NCI-H2196 (cell line): Measurements from ENCODE around the gene DNASE1L2.
"Not testable (repeated sequence)": the region's sequence is repeated elsewhere in the genome, so short reads cannot be mapped to it uniquely, and the experiment has no call there.

Experiments used
- DNase-seq: peaks from one replicate; lab custom pipeline; 2025; ENCODE audit not compliant: unreplicated experiment; lab: John Stamatoyannopoulos, UW

Gene DNASE1L2

DNA sequence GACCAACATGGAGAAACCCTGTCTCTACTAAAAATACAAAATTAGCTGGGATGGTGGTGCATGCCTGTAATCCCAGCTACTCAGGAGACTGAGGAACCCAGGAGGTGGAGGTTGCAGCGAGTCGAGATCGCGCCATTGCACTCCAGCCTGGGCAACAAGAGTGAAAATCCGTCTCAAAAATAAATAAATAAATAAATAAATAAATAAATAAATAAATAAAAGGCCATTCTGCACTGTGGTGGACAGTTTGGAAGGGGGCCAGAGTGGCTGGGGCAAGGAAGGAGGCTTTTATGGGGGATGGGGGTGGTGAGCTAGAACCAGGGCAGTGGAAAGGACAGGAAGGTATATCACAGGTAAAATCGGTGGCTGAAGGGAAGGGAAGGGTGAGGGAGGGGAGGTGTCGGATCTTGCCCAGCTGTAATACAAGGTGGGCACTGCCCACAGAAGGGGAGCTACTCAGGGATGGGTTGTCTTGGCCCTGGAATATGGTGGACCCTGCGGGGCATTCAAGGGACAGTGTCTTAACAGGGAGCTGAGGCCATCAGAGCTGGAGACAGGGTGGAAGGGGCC lies 33.0 kb upstream of the DNASE1L2 start:
- not testable (repeated sequence) for DNase-seq

DNA sequence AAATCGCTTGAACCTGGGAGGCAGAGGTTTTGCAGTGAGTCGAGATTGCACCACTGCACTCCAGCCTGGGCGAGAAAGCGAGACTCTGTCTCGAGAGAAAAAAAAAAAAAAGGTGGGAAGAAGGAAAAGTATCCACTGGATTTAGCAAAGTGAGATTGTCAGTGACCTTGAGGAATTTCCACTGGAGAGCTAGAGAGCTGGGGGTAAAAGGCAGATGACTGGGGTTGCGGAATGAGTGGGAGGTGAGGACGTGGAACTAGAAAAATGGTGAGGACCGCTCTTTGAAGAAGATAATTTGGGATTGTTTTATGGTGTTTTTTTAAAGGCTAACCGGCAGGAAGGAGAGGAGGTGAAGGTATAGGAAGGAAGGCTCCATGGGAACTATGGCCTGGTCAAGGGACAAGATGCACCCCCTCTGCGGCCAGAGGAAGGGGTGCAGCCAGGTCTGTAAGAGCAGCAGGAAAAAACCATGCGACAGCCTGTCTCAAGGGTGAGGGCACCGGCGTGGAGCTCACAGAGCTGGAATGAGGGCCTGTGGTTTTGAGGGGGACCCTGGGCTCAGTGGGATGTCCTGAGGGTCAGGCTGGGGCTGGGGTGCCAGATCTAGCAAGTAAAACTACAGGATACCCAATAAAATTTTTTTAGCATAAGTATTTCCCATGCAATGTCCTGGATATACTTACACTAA lies 31.7 kb upstream of the DNASE1L2 start:
- no peak for DNase-seq

DNA sequence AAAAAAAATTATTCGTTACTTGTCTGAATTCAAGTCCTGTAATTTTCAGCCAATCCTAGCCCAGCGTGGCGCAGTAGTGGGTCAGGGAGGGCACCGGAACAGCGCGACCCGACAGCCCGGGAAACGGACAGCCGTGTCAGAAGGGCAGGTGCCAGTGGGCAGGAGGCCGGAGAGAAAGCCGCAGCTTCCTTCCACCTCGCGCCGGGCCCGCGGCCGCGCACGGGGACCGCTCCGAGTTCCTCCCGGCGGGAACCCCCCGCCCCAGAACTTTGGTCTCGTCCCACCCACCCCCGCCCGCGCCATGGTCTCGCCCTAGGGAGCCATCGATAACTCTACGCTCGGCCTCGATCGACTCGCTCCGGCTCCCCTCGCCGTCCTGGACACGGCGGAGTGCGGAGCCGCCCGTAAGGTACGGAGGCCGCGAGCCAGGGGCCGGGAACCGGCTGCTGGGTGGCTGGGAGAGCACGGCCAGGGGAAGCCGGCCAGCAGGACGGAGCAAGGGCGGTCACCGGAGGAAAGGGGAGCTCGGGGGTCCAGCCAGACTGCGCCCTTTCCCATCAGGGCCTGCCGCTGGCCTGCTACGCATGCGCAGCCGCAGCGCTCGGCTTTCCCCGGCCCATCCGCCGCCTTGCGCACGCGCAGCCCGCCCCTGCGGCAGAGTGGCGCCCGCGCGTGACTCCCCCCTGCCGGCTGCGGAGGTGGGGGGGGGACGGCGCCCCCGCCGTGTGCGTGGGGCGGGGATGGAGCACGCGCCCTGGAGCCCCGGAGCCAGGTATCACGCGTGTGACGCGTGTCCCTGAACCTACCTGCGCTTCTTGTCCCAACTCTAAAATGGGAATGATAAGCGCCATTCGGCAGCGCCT lies 30.9 kb upstream of the DNASE1L2 start, which contains the start of gene MLST8:
TSS of gene MLST8 (plus strand) at position 351 of the 863 bp plus-strand sequence. CDS start 632 bp downstream, outside the sequence.
- peak; percentile 85 for DNase-seq

DNA sequence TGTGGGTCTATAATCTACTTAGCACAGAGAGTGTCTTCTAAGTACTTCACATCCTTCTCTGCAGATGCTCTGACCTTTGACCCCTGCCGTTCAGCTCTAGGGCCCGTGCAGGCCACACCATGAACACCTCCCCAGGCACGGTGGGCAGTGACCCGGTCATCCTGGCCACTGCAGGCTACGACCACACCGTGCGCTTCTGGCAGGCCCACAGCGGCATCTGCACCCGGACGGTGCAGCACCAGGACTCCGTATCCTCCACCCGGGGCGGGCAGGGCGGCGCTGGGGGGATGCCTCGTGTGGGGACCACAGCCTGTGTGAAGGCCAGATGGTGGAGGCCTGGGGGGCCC lies 30.3 kb upstream of the DNASE1L2 start:
- no peak for DNase-seq

DNA sequence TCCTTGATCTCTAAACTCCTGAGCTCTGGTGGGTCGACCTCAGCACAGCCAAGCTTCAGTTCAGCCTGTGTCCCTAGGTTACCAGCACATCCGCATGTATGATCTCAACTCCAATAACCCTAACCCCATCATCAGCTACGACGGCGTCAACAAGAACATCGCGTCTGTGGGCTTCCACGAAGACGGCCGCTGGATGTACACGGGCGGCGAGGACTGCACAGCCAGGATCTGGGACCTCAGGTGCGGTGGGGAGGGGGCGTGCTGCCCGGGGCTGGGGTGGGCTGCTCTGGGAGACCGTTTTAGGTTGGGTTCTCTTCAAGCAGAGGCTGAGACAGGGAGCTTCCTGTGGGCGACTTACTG lies 29.8 kb upstream of the DNASE1L2 start:
- DNase-seq, result no peak

DNA sequence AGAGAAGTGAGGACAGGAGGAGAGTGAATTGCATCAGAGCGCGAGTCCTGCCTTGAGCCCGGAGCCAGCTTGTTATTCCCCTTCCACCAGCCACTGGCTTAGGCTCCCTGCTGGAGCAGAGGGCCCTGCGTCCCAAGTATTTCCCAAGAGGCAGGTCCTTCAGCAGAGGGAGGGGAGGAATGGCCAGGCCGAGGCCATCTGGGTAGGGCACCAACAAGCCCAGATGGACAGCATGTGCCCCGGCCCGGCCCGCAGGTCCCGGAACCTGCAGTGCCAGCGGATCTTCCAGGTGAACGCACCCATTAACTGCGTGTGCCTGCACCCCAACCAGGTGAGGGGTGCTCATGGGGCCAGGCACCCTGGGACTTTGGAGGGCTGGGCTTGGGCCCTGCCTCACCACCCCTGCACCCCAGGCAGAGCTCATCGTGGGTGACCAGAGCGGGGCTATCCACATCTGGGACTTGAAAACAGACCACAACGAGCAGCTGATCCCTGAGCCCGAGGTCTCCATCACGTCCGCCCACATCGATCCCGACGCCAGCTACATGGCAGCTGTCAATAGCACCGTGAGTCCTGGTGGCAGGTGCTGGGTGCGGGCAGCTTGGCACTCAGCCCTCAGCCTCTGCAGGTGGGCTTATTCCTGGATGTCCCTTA lies 29.3 kb upstream of the DNASE1L2 start:
- no peak for DNase-seq

DNA sequence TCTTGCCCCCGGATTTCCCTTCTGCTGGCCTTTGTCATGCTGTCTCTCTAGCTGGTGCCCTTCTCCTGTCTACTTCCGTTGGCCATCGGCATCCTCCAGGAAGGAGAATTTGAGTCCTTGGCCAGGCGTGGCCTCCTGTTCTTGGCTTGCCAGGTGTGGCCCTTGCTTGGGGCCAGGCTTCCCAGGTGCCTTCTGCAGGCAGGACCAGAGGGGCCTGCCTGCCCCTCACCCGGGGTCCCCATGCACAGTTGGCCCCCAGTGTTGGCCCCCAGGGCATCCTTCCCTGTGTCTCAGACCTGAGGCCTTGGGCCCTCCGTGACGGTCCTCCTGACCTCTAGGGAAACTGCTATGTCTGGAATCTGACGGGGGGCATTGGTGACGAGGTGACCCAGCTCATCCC lies 28.4 kb upstream of the DNASE1L2 start:
- no peak for DNase-seq

DNA sequence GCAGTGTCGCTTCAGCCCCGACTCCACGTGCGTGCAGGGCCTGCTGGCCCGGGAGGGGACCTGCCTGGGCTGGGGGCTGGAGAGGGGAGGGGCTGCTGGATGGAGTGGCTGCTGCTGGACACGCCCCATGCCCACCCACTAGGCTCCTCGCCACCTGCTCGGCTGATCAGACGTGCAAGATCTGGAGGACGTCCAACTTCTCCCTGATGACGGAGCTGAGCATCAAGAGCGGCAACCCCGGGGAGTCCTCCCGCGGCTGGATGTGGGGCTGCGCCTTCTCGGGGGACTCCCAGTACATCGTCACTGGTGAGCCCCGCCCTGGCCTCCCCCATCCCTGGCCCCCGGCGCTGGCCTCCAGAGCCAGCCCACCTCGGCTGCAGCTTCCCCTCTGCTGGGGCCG lies 27.9 kb upstream of the DNASE1L2 start:
- no peak for DNase-seq

DNA sequence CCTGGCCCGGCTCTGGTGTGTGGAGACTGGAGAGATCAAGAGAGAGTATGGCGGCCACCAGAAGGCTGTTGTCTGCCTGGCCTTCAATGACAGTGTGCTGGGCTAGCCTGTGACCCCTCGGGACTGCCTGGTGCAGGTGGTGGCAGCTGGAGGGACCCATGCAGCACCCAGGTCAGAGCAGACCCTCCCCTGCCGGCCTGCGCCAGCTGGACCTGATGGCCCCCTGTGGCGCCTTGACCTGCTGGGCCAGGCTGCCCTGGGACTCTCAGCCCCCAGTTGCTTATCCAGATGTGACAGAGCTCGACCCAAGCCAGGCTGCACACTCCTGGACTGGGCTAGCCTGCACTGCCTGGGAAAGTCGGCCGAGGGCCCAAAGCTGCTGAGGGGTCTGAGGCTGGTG lies 27.5 kb upstream of the DNASE1L2 start:
- DNase-seq, result no peak

DNA sequence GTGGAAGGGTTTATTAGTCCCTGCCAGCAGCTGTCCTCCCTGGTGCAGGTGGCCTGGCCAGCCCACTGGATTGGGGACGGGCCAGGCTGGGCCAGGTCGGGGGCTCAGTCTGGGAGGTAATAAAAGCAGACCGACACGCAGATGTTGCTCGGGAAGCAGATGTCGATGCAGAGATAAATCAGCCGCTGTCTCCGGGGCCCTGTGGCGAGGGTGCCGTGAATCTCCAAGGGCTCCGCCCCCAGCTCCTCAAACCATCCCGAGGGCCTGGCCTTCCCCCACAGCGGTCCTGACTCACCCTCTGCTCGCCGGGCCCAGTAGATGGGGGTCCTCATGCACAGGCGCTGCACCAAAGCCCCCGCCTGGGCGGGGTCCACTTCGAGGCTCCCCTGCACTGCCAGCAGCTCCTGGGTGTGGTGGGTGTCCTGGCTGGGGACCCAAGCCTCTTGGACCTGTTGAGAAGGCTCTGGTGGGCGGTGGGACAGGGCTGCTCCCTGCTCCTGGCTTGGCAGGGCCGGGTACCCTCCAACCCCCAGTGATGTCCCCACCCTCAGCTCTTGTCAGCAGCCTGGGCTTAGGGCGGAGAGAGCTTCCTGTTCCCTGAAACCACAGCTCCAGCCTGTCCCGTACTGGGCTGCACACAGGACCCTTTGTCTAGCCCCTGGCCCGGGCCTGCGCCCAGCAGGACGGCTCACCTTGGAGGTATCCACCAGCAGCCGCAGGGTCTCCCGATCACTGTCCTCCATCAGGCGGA lies 26.8 kb upstream of the DNASE1L2 start:
- DNase-seq, result no peak

DNA sequence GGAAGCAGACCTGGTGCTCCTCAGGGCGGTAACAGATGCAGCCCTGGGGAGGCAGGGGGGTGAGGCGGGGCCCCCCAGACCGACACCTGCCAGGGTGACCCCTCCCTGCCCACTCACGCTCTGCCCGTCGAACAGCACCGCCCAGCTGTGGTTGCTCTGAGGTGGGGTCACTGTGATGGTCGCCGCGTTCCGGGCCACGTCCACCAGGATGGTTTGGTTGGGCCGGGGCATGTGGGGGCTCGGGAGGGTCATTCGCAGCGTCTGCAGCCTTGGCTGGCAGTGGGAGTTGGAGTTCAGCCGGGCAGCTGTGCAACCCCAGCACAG lies 26.3 kb upstream of the DNASE1L2 start:
- DNase-seq, result no peak

DNA sequence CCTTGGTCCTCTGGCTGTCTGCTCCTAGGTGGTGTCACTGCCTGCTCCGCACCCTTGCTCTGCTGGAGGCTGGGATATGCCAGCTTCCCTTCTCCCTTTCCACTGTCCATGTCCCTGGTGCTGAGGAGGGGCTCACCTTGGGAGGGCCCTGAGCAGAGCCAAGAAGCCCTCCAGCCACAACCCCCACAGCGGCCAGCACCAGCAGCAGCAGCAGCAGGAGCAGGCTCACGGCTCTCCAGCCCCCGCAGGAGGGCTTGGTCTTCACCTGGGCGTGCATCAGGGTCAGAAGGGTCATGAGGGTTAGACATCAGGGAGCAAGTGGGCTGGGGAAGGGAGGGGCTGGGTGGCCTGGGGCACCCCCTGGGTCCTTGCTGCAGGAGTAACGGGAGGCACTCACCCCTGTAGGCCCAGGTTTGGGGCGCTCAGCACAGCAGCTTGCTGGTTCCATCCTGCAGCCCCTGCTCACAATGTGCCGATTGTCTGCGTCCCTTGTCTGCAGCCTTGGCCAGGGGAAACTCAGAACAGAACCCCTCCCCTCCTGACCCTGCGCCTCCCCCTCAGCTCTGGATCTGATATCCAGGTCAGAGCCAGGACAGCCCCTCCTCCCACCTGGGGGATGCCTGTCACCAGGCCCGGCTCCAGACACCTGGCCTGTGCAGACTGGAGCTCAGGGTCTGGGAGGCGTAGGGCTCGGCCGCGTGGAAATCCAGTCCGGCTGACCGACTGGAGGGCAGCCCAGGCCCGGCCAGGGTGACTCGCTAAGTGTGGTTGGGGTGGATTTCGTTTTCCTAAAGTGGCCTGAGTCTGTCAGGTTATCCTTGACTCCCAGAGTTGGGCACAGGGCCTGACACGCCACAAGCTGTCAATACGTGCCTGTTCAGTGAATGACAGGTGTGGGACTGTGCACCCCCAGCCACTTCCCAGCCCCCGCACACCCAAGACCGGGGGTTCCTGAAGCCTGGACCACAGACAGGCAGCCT lies 25.6 kb upstream of the DNASE1L2 start, which contains the start of gene BRICD5:
TSS of gene BRICD5 (minus strand) at position 478 of the 980 bp plus-strand sequence. CDS start at position 448, 30 bp downstream.
- DNase-seq, result no peak

DNA sequence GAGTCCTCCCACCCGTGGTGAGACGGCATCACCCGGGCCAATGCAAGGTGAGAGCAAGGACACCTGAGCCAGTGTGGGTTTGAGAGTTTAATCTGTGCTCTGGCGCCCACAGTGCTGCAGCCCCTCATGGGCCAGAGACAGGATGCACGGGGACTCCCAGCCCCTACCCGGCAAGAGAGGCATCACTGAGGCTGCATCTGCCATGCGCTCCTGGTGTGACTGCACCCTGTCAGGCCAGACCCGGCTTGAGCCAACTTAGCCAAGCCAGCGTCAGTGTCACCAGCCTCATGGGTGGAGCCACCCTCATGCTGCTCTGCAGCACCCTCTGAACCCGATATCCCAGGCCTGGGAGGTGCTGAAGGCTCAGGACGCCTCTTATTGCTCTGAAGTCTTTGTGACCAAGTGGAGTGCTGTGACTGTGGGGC lies 24.3 kb upstream of the DNASE1L2 start:
- DNase-seq, result peak; percentile 28

DNA sequence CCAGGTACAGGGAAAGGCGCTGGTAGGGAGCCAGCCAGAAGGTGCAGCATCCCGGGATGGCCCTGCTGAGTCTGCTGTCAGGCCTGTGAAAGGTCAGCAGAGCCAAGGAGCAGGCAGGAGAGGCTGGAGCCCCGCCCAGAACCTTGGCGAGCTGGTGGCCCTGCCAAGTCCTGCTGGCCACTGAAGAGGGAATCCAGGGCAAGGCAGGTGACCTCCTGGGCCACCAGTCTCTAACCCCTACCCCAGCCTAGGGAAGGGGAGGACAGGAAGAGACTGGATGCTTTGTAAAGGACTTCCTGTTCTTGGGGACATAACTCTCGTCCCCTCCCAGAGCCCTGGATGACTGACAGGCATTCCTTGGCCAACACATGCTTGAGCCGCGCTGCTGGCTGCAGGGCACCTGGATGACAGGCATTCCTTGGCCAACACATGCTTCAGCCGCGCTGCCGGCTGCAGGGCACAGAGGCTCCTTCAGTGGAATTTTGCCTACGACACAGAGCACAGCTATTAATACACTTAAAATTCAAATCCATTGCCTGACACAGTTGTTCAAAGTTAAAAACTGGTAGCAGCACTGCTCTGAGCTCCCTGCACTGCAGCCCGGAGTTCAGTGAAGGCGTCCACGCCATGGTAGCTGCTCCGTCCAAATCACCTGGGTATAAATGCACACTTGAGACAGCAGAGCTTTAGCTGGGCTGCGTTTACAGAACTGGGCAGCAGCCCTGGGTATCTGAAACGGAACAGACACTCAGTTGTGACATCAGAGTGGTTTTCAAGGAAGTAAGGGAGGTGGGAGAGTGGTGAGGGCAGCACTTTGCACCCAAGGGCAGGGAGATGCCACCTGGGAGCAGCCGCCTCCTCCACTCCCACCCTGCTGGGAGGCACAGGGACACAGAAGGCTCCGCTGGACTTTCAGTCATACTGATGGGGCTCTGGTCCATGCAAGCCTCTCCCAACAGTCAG lies 23.6 kb upstream of the DNASE1L2 start:
- DNase-seq, result no peak

DNA sequence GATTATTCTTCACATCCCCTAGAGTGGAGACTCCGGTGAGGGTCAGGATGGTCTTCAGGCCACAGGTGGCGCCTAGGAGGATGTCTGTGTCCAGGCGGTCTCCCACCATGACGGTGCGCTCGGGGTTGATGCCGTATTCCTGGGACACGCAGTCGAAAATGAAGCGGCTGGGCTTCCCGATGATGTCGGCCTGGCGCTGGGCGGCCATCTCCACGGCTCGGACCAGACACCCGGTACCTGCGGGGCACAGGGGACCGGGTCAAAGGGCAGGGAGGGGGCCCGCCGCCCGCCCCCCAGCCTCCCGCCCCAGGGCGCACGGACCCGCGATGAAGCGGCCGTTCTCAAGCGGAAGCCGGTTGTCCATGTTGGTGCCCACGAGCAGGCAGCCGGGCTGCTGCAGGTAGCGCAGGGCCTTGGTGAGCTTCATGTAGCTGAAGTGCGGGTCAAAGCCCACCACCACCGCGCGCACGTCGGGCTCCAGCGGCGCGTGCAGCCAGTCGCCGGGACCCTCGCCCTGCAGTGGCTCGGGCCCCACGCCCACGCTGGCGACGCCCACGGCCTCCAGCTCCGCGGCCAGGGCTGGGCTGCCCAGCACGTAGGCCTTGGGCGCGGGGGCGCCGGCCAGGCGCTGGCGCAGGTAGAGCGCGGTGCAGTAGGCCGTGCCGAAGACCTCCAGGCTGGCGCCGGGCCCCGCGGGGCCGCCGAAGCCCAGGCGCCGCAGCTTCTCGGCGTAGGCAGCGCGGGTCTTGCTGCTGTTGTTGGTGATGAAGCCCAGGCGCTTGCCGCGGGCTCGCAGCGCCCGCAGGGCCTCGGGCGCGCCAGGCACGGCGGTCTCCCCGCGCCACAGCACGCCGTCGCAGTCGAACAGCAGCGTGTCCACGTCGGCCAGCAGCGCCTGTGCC lies 22.2 kb upstream of the DNASE1L2 start:
- DNase-seq, result no peak

DNA sequence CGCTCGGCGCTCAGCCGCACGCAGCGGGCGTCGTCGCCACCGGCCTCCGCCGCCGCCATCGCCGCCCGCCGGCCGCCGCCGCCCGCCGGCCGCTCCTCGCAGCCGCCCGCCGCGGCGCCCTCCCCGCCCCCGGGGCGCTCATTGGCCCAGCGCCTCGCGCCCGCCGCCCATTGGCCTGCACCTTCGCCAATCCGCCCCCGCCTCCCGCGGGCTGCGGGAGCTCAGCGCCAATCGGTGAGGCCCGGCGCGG lies 21.6 kb upstream of the DNASE1L2 start, which contains the start of gene PGP:
TSS of gene PGP (minus strand) at position 122 of the 250 bp plus-strand sequence. CDS start at position 59, 63 bp downstream.
- DNase-seq, result no peak

DNA sequence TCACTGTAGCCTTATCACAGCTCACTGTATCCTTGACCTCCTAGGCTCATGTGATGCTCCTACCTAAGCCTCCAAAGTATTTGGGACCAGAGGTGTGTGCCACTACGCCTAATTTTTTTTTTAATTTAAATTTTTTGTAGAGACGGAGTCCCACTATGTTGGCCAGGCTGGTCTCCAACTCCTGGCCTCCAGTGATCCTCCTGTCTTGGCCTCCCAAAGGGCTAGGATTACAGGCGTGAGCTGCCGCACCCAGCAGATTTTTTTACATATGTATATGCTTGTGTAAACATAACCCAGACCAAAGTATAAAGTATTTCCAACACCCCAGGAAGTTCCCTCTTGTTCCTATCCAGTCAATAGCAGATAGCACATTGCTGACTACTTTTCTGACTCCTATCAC lies 19.9 kb upstream of the DNASE1L2 start:
- DNase-seq, result no peak
